HCT116 (cell line): ENCODE results near the gene PDZD4.

ENCODE experiments used
- EZH2 ChIP-seq: fragments of 200-600 bp; sonication (generic); IDR thresholded peaks from 2 replicates; pipeline ENCODE4 v1.6.1; 2017; ENCODE audit warnings: antibody characterized with exemption, mixed run types
- EZH2phosphoT487 ChIP-seq: fragments of 200-600 bp; IDR thresholded peaks from 2 replicates; pipeline ENCODE4 v1.6.1; 2018; ENCODE audit warnings: antibody characterized with exemption, borderline replicate concordance
- FOSL1 ChIP-seq: IDR thresholded peaks from 2 replicates; pipeline ENCODE4 v1.6.1; 2012; ENCODE audit warnings: low read depth
- YY1 ChIP-seq: IDR thresholded peaks from 2 replicates; pipeline ENCODE4 v1.6.1; 2011; ENCODE audit warnings: low read length, low read depth, moderate library complexity, mild to moderate bottlenecking; ENCODE audit not compliant: insufficient replicate concordance; ENCODE audit errors: extremely low read depth
- TF ChIP-seq, protein P1 (sequence below), 3 experiments: fragments of 200-600 bp in 1 of 3; sonication (generic) in 1 of 3; IDR thresholded peaks in 2 of 3; conservative IDR thresholded peaks in 1 of 3; 2 replicates each; pipeline ENCODE4 v1.5.1; 2012 to 2017; ENCODE audit warnings: low read depth in 2 of 3, low read length in 2 of 3, antibody characterized with exemption in 1 of 3, borderline replicate concordance in 1 of 3, control low read depth in 1 of 3, mild to moderate bottlenecking in 1 of 3, mixed read lengths in 1 of 3, mixed run types in 1 of 3, moderate library complexity in 1 of 3; ENCODE audit not compliant: insufficient read depth in 1 of 3

DNA sequence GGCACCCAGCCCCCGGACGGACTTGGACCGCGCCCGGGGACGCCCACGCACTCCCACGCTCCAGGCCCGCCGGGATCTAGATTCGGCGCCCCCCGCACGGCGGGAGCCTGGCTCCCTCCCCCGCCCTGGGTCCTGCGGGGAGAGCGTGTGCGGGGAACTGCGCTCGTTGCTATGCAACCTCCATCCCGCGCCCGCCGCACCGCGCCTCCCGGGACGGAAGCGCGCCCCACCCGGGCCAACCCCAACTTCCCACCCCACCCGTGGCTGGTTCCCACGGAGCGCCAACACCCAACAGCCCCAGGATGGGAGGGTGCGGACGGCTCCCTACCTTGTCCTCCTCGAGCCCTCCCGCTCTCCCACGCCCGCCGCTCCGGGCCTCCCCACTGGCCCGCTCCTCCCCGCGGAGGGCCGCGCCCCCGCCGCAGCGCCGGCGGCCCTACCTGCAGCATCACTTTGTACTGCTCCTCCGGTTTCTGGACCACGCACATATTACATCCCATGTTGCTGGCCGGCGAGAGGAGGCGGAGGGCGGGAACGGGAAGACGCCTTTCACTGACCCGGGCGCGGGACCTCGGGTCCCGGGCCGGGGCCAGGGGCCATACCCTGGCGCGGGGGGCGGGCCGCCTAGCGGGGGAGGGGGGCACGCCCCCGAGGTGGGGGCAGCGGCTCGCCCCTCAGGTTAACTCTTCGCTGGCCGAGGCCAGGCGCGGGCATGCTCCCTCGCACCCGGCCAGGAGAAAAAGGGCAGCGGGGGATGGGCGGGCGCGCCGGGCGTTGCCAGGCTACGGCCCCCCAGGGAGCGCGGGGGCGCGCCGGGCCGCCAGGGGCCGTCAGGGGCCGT is at the start of gene PDZD4:
- TF ChIP-seq, protein P1, sequence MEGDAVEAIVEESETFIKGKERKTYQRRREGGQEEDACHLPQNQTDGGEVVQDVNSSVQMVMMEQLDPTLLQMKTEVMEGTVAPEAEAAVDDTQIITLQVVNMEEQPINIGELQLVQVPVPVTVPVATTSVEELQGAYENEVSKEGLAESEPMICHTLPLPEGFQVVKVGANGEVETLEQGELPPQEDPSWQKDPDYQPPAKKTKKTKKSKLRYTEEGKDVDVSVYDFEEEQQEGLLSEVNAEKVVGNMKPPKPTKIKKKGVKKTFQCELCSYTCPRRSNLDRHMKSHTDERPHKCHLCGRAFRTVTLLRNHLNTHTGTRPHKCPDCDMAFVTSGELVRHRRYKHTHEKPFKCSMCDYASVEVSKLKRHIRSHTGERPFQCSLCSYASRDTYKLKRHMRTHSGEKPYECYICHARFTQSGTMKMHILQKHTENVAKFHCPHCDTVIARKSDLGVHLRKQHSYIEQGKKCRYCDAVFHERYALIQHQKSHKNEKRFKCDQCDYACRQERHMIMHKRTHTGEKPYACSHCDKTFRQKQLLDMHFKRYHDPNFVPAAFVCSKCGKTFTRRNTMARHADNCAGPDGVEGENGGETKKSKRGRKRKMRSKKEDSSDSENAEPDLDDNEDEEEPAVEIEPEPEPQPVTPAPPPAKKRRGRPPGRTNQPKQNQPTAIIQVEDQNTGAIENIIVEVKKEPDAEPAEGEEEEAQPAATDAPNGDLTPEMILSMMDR (IDR thresholded peaks at IDR 0.05 in 2 of 3, conservative IDR thresholded peaks at IDR 0.05 in 1 of 3; ENCODE audit: borderline replicate concordance in 1 of 3, insufficient read depth in 1 of 3, low read depth in 2 of 3, low read length in 2 of 3) = no peak
- no peak for TF ChIP-seq EZH2
- no peak for TF ChIP-seq FOSL1
- TF ChIP-seq EZH2phosphoT487 = no peak
- no peak for TF ChIP-seq YY1
